ENCODE measurements around the gene BPNT1. TPM values are rescaled to one million over a fixed set of nuclear protein-coding genes. Genes with fewer than 3 reads are reported as not detected.
"Not testable (repeated sequence)": the region's sequence is repeated elsewhere in the genome, so short reads cannot be mapped to it uniquely, and the experiment has no call there.

BPNT1 gene
- total RNA-seq, 2 donors from 2014 or later, result 12.8 to 14.5 TPM

DNA sequence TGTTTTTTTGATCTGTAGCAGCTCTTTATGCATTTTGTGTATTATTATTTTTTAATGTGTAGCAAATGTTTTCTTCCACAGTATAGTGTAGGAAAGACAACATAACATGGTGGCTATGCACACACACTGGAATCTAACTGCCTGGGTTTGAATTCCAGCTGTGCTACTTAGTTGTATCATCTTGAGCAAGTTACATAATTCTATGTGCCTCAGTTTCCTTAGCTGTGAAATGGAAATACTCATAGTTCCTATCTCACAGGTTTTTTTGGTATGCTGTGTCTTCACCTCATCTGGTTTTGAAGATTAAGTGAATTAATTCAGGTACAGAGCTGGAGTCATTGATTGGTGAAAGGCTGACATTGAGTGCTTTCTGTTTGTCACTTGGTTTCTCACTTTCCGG lies 3.1 kb upstream of the BPNT1 start:
- intact Hi-C loops (cut with DNase I), result loop anchor here (5.0 to 10.0 kb wide), 2 partner anchors 45 to 58 kb away; partner anchors contain the start of gene EPRS1 (in 1 of the 2)
- no peak for DNase-seq (ENCODE audit: low spot score)

DNA sequence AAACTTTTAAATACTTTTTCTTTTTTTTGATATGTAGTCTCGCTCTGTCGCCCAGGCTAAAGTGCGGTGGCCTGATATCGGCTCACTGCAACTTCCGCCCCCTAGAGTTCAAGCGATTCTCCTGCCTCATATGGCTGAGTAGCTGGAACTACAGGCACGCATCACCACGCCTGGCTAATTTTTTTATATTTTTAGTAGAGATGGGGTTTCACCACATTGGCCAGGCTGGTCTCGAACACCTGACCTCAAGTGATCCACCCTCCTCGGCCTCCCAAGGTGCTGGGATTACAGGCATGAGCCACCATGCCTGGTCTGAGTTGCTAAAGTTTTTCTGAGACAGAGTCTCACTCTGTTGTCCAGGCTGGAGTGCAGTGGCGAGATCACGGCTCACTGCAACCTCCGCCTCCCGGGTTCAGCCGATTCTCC lies 3.3 kb downstream of the BPNT1 start:
- DNase-seq (ENCODE audit: low spot score); intact Hi-C loops (cut with DNase I): not testable (repeated sequence)

GRCh38 chr1:220084460-220084859 lies 5.1 kb downstream of the BPNT1 start:
- intact Hi-C loops (cut with DNase I), result no loop called here
- no peak for DNase-seq (ENCODE audit: low spot score)

DNA sequence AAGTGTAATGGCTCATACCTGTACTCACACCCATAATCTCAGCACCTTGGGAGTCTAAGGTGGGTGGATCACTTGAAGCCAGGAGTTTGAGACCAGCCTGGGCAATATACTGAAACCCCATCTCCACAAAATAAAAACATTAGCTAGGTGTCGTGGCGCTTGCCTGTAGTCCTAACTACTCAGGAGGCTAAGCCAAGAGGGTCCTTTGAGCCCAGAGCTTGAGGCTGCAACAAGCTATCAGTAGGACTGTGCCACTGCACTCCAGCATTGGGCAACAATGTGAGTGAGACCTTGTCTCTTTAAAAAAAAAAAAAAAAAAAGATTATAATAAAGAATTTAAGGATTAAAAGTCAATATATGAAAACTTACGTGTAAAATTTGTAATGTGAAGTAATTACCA lies 11.7 kb downstream of the BPNT1 start:
- intact Hi-C loops (cut with DNase I), result no loop called here

GRCh38 chr1:220076861-220077762 lies 12.5 kb downstream of the BPNT1 start:
- intact Hi-C loops (cut with DNase I), result no loop called here
- DNase-seq (ENCODE audit: low spot score), result no peak

More for the DNA sequence above, 11.7 kb downstream of the BPNT1 start:
- DNase-seq (ENCODE audit: low spot score), result no peak

DNA sequence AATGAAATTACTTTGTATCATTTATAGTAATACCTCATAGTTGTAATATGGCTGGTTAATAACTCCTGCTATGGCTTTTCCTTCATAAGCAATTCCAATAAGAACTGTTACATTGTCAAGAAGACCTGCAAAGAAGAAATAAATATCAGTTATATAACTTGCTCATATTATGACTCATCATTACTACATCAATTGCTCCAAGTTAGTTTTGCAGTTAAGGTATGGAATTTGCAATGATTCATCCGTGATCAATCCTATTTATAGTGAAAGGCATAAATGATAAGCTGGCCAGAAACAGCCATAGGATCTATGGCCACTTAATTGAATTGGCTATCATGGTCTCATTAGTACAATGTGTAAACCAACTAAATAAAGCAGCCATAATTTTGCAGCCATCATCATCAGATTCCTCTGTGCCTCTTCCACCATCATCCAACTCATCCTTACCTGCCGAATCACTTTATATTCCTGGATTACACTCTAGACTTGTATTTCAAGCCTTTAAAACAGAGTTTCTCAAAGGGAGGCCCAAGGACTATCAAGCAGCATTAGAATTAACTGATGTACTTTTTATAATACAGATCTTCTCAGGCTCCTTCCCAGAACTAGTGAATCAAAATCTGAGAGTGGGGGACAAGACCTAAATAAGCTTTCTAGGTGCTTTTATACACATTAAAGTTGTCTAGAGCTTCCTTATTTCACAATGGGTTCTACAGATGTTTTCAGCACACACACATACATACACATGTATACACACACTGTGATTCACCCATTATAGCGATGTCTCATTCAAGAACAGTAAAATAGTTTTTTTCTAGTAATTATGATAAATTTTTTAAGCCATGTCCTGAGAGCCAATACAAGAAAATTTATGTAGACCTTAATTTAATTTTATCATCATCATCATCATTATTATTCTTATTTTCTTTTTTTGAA lies 22.1 kb downstream of the BPNT1 start:
- intact Hi-C loops (cut with DNase I), result no loop called here
- no peak for DNase-seq (ENCODE audit: low spot score)

DNA sequence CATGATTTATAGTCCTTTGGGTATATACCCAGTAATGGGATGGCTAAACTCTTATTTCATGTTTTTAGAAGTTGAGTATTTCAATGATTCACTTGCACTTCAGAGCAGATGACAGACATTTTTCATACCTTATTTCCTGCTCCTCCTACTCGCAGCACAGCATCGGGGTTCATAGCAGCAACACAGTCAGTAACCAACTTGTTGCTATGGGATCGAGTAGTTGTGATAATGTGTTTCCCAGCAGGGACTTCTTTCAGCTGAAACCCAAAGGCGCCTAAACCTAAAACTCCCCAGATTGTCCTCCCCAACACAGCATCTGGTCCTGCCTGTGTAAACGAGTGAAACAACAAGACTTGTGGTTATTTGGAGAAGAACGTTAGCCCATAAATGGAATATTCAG lies 27.0 kb downstream of the BPNT1 start:
- intact Hi-C loops (cut with DNase I), result no loop called here
- no peak for DNase-seq (ENCODE audit: low spot score)

GRCh38 chr1:220060876-220061275 lies 28.7 kb downstream of the BPNT1 start:
- DNase-seq (ENCODE audit: low spot score), result no peak
- intact Hi-C loops (cut with DNase I), result no loop called here

DNA sequence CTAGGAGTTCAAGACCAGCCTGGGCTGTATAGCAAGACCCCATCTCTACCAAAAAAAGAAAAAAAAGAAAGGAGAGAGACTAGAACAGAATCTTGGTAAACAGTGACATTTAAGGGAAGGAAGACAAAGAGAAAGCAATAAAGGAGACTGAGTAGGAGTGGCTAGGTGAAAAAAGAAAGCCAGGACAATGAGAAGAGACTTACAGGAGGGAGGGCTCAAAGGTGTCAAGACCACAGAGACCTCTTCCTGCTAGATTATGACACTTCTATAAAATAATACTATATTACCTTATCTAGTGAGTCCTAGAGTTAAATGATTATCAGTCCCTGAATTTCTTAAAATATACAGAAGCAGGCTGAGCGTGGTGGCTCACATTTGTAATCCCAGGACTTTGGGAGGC lies 33.2 kb downstream of the BPNT1 start:
- DNase-seq (ENCODE audit: low spot score), result no peak
- intact Hi-C loops (cut with DNase I), result no loop called here

DNA sequence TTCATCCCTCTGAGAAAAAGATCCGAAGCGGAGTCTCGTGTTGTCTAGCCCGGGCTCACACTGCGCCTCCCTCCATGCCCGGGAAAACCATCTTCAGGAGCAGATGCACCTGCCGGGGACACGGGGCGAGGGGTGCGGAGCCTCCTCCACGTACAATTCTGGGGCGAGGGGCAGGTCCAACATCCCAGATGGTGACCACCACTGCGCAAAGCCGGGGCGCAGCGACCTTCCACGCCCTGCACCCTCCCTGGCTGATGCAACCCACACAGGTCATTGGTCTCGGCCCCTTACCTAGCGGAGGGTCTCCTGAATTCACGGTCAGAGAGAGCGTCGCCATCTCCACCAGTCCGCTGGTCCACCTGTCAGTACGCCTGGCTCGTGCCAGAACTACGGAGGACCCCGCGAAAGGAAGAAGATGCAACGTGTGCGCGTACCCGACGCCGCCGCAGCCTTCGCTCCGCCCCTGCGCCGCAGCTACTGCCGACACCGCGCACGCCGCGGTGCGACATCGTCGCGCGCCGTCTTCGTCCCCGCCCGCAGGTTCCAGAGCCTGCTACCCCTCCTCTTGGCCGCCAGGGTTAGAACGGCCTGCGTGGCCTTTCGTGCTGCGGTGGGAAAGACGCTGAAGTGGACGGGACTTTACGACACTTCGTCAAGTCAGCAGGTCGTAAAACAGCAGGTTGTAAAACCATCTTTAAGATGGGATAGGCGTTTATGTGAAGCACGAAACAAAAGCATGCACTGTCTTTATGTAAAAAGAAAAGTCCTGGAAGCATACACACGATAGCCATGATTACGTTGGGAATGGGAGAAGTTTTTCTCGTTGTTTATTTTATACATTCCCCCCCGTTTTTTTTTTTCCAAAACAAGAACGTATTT lies 43.3 kb downstream of the BPNT1 start, which contains the start of gene EPRS1:
Gene EPRS1 (minus strand): TSS at position 454 of the 879 bp plus-strand sequence. CDS start 117 bp downstream, at position 337.
- peak; percentile 97 for DNase-seq (ENCODE audit: low spot score)
- intact Hi-C loops (cut with DNase I), result loop anchor here in 1 of 2 donors (5.0 kb wide), 1 partner anchor 46 kb away; the partner anchor contains the start of gene IARS2

DNA sequence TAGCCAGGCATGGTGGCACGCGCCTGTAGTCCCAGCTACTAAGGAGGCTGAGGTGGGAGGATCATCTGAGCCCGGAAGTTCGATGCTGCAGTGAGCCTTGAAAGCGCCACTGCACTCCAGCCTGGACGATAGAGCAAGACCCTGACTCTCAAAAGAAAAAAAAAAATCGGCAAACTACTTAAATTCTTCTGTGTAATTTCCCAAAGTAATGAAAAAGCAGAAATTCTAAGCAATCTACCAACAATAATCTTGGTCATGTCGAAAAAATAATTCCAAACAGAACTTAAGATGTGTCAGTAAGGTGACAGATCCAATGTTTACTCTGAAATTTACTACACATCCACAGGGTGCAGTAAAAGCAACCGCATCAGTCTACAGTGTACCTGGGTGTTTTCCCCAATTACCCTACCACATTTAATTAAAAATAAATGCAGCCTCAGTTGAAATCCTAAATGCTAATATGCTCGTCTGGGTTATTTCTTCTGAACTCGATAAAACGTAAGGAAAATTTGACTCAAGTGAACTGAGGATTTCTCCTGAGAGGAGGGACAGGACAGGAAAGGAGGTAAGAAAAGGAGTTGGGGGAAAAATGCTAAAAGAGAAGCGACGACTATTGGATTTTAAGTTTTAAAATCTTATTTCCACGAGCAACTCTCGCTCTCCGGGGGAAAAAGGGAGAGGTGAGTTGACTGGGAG lies 44.1 kb downstream of the BPNT1 start:
- DNase-seq (ENCODE audit: low spot score), result no peak
- intact Hi-C loops (cut with DNase I), result loop anchor here in 1 of 2 donors (5.0 kb wide), 1 partner anchor 47 kb away; the partner anchor contains the start of gene IARS2

GRCh38 chr1:220044678-220045355 lies 44.8 kb downstream of the BPNT1 start:
- intact Hi-C loops (cut with DNase I), result loop anchor here in 1 of 2 donors (5.0 kb wide), 1 partner anchor 47 kb away; the partner anchor contains the start of gene IARS2
- DNase-seq (ENCODE audit: low spot score), result no peak

- intact Hi-C loops (cut with DNase I), result no loop called here
- DNase-seq (ENCODE audit: low spot score), result no peak
Measured at GRCh38 chr1:220043646-220044045, 45.9 kb downstream of the BPNT1 start.

- intact Hi-C loops (cut with DNase I), result no loop called here
- DNase-seq (ENCODE audit: low spot score), result no peak
Measured at GRCh38 chr1:220040028-220040596, 49.5 kb downstream of the BPNT1 start.

- intact Hi-C loops (cut with DNase I), result loop anchor here in 1 of 2 donors (10.0 kb wide), 1 partner anchor 56 kb away; the partner anchor contains the start of gene IARS2
- no peak for DNase-seq (ENCODE audit: low spot score)
Measured at GRCh38 chr1:220038640-220039039, 50.9 kb downstream of the BPNT1 start.

GRCh38 chr1:220037810-220038209 lies 51.8 kb downstream of the BPNT1 start:
- intact Hi-C loops (cut with DNase I), result loop anchor here in 1 of 2 donors (10.0 kb wide), 1 partner anchor 57 kb away; the partner anchor contains the start of gene IARS2
- not testable (repeated sequence) for DNase-seq (ENCODE audit: low spot score)

GRCh38 chr1:220032911-220033310 lies 56.7 kb downstream of the BPNT1 start:
- no peak for DNase-seq (ENCODE audit: low spot score)
- intact Hi-C loops (cut with DNase I), result loop anchor here in 1 of 2 donors (10.0 kb wide), 1 partner anchor 62 kb away; the partner anchor contains the start of gene IARS2

Data from posterior vena cava (tissue), 2 donors.